Fibroblast of pulmonary artery (primary cell): Measurements from ENCODE around the gene KIF13A.
"Not testable (repeated sequence)": the region's sequence is repeated elsewhere in the genome, so short reads cannot be mapped to it uniquely, and the experiment has no call there.

Source experiments
- DNase-seq: peaks from one replicate; pipeline ENCODE4 v3.0.0-alpha.2; 2010; ENCODE audit warnings: low read depth
- H3K4me3 ChIP-seq: replicated peaks from 2 replicates; pipeline ENCODE4 v1.5.1; 2011; ENCODE audit warnings: low read depth, mild to moderate bottlenecking, control low read depth, low read length, moderate library complexity
- TF ChIP-seq, protein P1 (sequence below): IDR thresholded peaks from 2 replicates; pipeline ENCODE4 v1.5.1; 2011; ENCODE audit warnings: mild to moderate bottlenecking, control low read depth, low read length, inconsistent platforms; ENCODE audit errors: missing control alignments

KIF13A gene

DNA sequence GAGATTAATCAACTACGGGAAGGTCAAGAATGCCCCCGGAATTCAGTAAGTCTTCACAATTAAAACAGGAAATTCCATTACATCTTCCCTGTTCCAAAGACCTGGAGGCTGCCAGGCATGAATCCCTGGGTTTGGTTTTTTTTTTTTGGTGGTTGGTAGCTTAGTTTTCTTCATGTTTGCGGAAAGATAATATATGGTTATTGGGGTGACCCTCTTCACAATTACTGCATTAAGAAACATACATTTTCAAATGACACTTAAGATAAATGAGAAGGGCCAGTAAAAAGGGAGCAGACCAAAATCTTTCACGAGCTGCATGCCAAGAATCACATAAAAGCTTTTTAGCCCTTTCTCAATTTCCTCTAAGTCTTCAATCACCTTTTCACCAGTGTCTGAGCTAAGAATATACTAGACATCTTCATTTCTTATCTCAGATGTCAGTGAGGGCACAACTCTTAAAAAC lies 64.0 kb downstream of the KIF13A start:
- TF ChIP-seq, protein P1, sequence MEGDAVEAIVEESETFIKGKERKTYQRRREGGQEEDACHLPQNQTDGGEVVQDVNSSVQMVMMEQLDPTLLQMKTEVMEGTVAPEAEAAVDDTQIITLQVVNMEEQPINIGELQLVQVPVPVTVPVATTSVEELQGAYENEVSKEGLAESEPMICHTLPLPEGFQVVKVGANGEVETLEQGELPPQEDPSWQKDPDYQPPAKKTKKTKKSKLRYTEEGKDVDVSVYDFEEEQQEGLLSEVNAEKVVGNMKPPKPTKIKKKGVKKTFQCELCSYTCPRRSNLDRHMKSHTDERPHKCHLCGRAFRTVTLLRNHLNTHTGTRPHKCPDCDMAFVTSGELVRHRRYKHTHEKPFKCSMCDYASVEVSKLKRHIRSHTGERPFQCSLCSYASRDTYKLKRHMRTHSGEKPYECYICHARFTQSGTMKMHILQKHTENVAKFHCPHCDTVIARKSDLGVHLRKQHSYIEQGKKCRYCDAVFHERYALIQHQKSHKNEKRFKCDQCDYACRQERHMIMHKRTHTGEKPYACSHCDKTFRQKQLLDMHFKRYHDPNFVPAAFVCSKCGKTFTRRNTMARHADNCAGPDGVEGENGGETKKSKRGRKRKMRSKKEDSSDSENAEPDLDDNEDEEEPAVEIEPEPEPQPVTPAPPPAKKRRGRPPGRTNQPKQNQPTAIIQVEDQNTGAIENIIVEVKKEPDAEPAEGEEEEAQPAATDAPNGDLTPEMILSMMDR = no peak
- peak; percentile 30 for DNase-seq
- H3K4me3 ChIP-seq = no peak overlapping the region

DNA sequence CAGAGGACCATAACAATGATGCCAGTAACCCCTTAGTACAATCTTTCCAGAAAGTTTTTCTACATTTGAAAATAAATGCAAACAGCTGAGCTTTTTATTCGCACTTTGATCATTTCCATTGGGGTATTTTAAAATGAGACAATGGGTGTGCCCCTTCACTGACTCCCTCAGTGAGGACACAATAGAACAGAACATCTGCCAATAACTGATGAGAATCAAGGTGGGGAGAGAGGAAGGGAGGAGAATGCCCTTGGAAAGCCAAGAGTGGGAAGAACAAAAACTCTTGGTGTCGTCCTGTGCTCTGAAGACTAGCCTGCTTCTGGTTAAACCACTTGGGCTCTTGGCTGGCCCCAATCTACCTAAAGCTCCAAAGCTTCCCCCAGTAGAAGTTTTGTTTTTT lies 66.0 kb downstream of the KIF13A start:
- no peak overlapping the region for H3K4me3 ChIP-seq
- TF ChIP-seq, protein P1 = no peak

DNA sequence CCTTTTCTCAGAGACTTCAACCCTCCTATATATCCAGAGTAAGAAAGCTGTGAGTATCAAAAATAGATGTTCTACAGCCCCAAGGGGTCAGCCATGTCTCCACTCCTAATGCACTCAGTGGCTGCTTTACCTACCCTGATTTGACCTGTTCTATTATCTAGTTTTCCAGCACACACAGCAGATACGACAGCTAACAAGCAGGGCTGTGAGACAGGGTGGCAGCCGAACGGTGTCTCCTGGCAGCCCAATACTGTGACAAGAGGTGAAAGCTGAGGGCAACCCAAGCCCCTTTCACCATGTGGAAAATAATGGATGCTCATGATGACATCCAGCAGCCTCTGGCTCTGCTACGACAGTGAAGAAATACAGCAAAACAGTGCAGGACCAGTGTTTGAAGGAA lies 67.9 kb downstream of the KIF13A start:
- TF ChIP-seq, protein P1 = no peak
- DNase-seq = no peak
- no peak overlapping the region for H3K4me3 ChIP-seq

More for the DNA sequence above, 66.0 kb downstream of the KIF13A start:
- DNase-seq = no peak

DNA sequence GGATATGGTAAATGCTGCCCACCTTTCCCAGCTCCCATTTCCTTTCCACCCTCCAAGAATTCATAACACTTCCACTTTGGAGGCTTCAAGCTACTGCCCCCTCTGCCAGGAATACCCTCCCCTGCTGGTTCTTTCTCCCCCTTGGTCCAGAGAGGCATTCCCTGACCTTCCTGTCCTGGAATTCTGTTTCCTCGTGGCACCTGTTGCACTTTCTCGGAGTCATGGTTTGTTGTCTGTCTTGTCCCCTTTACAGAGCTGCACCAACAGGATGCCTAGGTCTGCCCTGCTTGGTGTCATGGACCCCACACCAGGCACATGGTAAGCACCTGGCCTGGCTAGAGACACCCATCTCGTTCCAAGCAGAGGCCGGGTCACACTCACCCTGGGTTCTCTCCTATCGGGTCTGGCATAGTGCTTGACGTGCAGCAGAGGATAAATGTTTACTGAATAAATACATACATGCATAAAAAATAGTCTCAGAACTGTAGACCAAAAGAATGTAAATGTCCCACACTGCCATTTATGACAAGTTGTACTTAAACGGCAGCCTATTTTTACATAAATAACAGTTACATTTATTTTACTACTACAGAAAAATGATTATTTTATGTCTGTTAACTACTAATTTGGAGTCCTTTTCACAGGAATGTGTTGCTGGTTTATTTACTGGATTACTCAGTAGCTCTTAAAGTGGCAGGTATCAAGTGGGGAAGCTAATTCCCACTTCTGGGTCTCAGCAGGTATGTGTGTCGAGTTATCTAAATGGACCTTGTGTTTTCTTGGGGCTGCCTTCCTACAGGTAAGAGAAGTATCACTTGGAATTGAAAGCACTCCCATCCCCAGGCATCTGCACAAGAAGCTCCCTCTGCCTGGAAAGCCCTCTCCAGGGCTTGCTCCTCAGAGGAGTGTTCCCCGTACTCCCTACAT lies 69.3 kb downstream of the KIF13A start:
- H3K4me3 ChIP-seq = no peak overlapping the region
- TF ChIP-seq, protein P1 = no peak
- no peak for DNase-seq

DNA sequence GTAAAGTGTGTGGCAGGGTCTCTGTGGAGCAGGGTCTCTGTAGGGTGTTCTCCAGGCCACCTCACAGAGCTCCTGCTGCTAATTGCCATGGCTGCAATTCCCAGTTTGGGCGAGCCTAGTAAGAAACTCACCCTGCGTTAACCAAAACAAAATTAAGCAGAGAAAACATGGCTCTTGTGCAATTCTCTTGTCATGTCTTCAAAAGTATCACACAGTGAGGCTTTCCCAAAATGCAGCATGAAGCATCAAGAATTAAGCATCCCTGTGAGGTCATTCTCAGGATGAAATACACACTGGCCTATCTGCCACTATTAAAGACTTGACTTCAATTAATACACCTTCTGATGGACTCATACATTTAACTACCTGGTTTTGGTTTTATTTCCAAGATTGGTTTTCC lies 72.8 kb downstream of the KIF13A start:
- DNase-seq = no peak
- H3K4me3 ChIP-seq = no peak overlapping the region
- TF ChIP-seq, protein P1 = no peak

DNA sequence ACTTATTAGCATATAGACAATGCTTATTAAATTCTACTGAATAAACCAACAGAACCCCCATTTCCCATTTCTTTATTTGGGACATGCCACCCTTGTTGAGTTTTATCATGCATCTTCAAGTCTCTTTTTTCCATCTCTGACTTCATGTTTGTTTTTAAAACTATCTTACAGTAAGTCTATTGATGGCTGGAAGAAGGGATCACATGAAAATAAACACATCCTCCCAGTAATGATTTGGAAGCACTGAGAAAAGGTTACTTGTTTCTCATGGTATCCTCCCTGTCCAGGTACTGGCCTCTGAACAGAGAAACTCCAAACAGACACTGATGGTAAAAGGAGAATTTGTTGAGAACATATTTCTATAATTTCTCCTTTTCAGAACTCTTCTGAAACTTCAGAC lies 74.9 kb downstream of the KIF13A start:
- no peak for DNase-seq
- TF ChIP-seq, protein P1 = no peak
- no peak overlapping the region for H3K4me3 ChIP-seq

DNA sequence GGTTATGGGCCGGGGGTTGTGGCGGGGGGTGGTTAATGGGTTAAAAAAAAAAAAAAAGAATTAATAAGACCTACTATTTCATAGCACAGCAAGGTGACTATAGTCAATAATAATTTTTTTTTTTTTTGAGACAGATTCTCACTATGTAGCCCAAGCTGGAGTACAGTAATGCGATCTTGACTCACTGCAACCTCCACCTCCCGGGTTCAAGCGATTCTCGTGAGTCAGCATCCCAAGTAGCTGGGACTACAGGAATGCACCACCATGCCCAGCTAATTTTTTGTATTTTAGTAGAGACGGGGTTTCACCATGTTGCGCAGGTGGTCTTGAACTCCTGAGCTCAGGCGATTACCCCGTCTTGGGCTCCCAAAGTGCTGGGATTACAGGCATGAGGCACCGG lies 75.8 kb downstream of the KIF13A start:
- not testable (repeated sequence) for DNase-seq, H3K4me3 ChIP-seq
